Measurements from ENCODE around the gene CAMTA1.

GRCh38 chr1:7719468-7720094 is 934.3 kb downstream of the CAMTA1 start:
- TF ChIP-seq CTCF (IDR thresholded peaks at IDR 0.05; ENCODE audit: poor library complexity, severe bottlenecking) = no peak
- TF ChIP-seq EZH2 (IDR thresholded peaks at IDR 0.05; ENCODE audit: borderline replicate concordance, insufficient read depth, low read length, poor library complexity, severe bottlenecking) = no peak
- no peak for TF ChIP-seq POLR2AphosphoS5 (IDR thresholded peaks at IDR 0.05)
- TF ChIP-seq RAD21 (conservative IDR thresholded peaks at IDR 0.05) = no peak
- TF ChIP-seq TAF1 (IDR thresholded peaks at IDR 0.05; ENCODE audit: low read depth) = no peak
- no peak for TF ChIP-seq MXI1 (conservative IDR thresholded peaks at IDR 0.05; ENCODE audit: poor library complexity, severe bottlenecking)

All from neural cell (in vitro differentiated cells).